ENCODE results near the gene BCAM.
"Not testable (repeated sequence)": the region's sequence is repeated elsewhere in the genome, so short reads cannot be mapped to it uniquely, and the experiment has no call there.

Gene BCAM

GRCh38 chr19:44848036-44848811 is 39.3 kb downstream of the BCAM start:
- no peak for DNase-seq (ENCODE audit: low read depth in 1 of 2, low spot score in 1 of 2)

- DNase-seq (ENCODE audit: low read depth in 1 of 2, low spot score in 1 of 2) = no peak
Measured at GRCh38 chr19:44848812-44849447, 40.0 kb downstream of the BCAM start.

GRCh38 chr19:44850641-44851109 is 41.8 kb downstream of the BCAM start:
- DNase-seq (ENCODE audit: low read depth in 1 of 2, low spot score in 1 of 2) = no peak

GRCh38 chr19:44851427-44851826 is 42.5 kb downstream of the BCAM start:
- no peak for DNase-seq (ENCODE audit: low read depth in 1 of 2, low spot score in 1 of 2)

- DNase-seq (ENCODE audit: low read depth in 1 of 2, low spot score in 1 of 2) = no peak
Measured at GRCh38 chr19:44855606-44856005, 46.7 kb downstream of the BCAM start.

- DNase-seq (ENCODE audit: low read depth in 1 of 2, low spot score in 1 of 2) = no peak
Measured at GRCh38 chr19:44856421-44857083, 47.6 kb downstream of the BCAM start.

GRCh38 chr19:44857837-44858236 is 48.9 kb downstream of the BCAM start:
- no peak for DNase-seq (ENCODE audit: low read depth in 1 of 2, low spot score in 1 of 2)

- not testable (repeated sequence) for DNase-seq (ENCODE audit: low read depth in 1 of 2, low spot score in 1 of 2)
Measured at GRCh38 chr19:44861576-44861975, 52.7 kb downstream of the BCAM start.

GRCh38 chr19:44863990-44864389 is 55.1 kb downstream of the BCAM start:
- no peak for DNase-seq (ENCODE audit: low read depth in 1 of 2, low spot score in 1 of 2)

- DNase-seq (ENCODE audit: low read depth in 1 of 2, low spot score in 1 of 2) = no peak
Measured at GRCh38 chr19:44865196-44865767, 56.4 kb downstream of the BCAM start.

GRCh38 chr19:44866664-44867063 is 57.8 kb downstream of the BCAM start:
- no peak for DNase-seq (ENCODE audit: low read depth in 1 of 2, low spot score in 1 of 2)

- DNase-seq (ENCODE audit: low read depth in 1 of 2, low spot score in 1 of 2) = no peak
Measured at GRCh38 chr19:44867578-44867977, 58.7 kb downstream of the BCAM start.

- no peak for DNase-seq (ENCODE audit: low read depth in 1 of 2, low spot score in 1 of 2)
Measured at GRCh38 chr19:44869733-44870470, 61.0 kb downstream of the BCAM start.

Data from activated T-helper 1 cell treated with anti-CD3 and anti-CD28 coated beads, Interleukin-2, amount 50 U/mL, for 16 hours (primary cell).